IMR-90 (cell line): ENCODE measurements around the gene L1CAM. TPM values are rescaled to one million over a fixed set of nuclear protein-coding genes. Genes with fewer than 3 reads are reported as not detected.

Source experiments
- ATAC-seq: fragments of 200-7000 bp; cut with Tn5 transposase; 2 replicates; pipeline ENCODE4 v1.9.1; 2020; ENCODE audit warnings: low read depth, mild to moderate bottlenecking, moderate library complexity
- BruUV-seq: library from RNA; stranded (reverse); fragments of 400-500 nt; replicated peaks from 2 replicates; lab custom pipeline; 2021; lab: Mats Ljungman, UMichigan
- CTCF ChIA-PET: fragments of 300-600 bp; formaldehyde crosslinking; extraction: SDS; loops from one replicate; lab custom pipeline; 2021; ENCODE audit warnings: antibody characterized with exemption; lab: Yijun Ruan, JAX
- POLR2A ChIA-PET: fragments of 300-600 bp; sonication (Branson Sonifier 250); formaldehyde crosslinking; loops from one replicate; lab custom pipeline; 2022; ENCODE audit warnings: antibody characterized with exemption; ENCODE audit not compliant: unreplicated experiment; lab: Charles Lee
- DNase-seq: peaks from one replicate; pipeline ENCODE4 v3.0.0; 2013
- H2AFZ ChIP-seq: replicated peaks from 2 replicates; pipeline ENCODE3; 2013; ENCODE audit warnings: low read length, mild to moderate bottlenecking; ENCODE audit not compliant: poor library complexity
- H2AK5ac ChIP-seq: 2 replicates; pipeline ENCODE4 v1.6.1; 2013; ENCODE audit warnings: low read depth, low read length, inconsistent platforms
- H2AK9ac ChIP-seq: replicated peaks from 2 replicates; pipeline ENCODE3; 2013; ENCODE audit warnings: mild to moderate bottlenecking, low read depth, low read length, moderate library complexity; ENCODE audit not compliant: poor library complexity
- H2BK120ac ChIP-seq: 2 replicates; pipeline ENCODE4 v1.6.1; 2013; ENCODE audit warnings: low read depth, low read length, inconsistent platforms
- H2BK15ac ChIP-seq: 3 replicates; pipeline ENCODE4 v1.6.1; 2013; ENCODE audit warnings: low read depth, low read length, inconsistent platforms
- H2BK20ac ChIP-seq: 2 replicates; pipeline ENCODE4 v1.6.1; 2013; ENCODE audit warnings: low read depth, mild to moderate bottlenecking, inconsistent platforms, low read length, moderate library complexity
- H2BK5ac ChIP-seq: 2 replicates; pipeline ENCODE4 v1.6.1; 2013; ENCODE audit warnings: mild to moderate bottlenecking, low read depth, low read length, inconsistent platforms; ENCODE audit not compliant: poor library complexity, severe bottlenecking
- H3K14ac ChIP-seq: replicated peaks from 2 replicates; pipeline ENCODE4 v1.6.1; 2013; ENCODE audit warnings: low read depth, low read length, inconsistent platforms
- H3K18ac ChIP-seq: 2 replicates; pipeline ENCODE4 v1.6.1; 2013; ENCODE audit warnings: low read depth, low read length, control low read depth
- H3K23ac ChIP-seq: 2 replicates; pipeline ENCODE4 v1.6.1; 2013; ENCODE audit warnings: low read depth, low read length, inconsistent platforms
- H3K27ac ChIP-seq: 2 replicates; pipeline ENCODE4 v1.5.1; 2013; ENCODE audit warnings: mild to moderate bottlenecking, control low read depth, low read length; ENCODE audit not compliant: insufficient read depth
- H3K27me3 ChIP-seq: 2 replicates; pipeline ENCODE4 v1.6.1; 2013; ENCODE audit warnings: low read length; ENCODE audit not compliant: control insufficient read depth, insufficient read depth
- H3K36me3 ChIP-seq: 2 replicates; pipeline ENCODE4 v1.6.1; 2013; ENCODE audit warnings: low read length, mixed read lengths; ENCODE audit not compliant: control insufficient read depth, insufficient read depth
- H3K4ac ChIP-seq: 2 replicates; pipeline ENCODE4 v1.6.1; 2013; ENCODE audit warnings: low read depth, low read length, inconsistent platforms
- H3K4me1 ChIP-seq: 2 replicates; pipeline ENCODE4 v1.6.1; 2013; ENCODE audit warnings: low read length, mixed read lengths; ENCODE audit not compliant: control insufficient read depth, insufficient read depth
- H3K4me2 ChIP-seq: 2 replicates; pipeline ENCODE4 v1.6.1; 2013; ENCODE audit warnings: low read depth, mild to moderate bottlenecking, control low read depth, low read length, moderate library complexity
- H3K4me3 ChIP-seq: 2 replicates; pipeline ENCODE4 v1.5.1; 2013; ENCODE audit warnings: low read depth, mild to moderate bottlenecking, control low read depth, low read length, moderate library complexity; ENCODE audit not compliant: insufficient read depth
- H3K56ac ChIP-seq: 2 replicates; pipeline ENCODE4 v1.6.1; 2013; ENCODE audit warnings: low read length, inconsistent platforms; ENCODE audit not compliant: insufficient read depth; ENCODE audit errors: extremely low read depth
- H3K79me1 ChIP-seq, 2 experiments: 2 replicates each; pipeline ENCODE4 v1.6.1; 2013; ENCODE audit warnings: low read length in 2 of 2, inconsistent platforms in 1 of 2, low read depth in 1 of 2
- H3K9ac ChIP-seq: 2 replicates; pipeline ENCODE4 v1.6.1; 2013; ENCODE audit warnings: low read depth, low read length, control low read depth
- H3K9me1 ChIP-seq: 2 replicates; pipeline ENCODE4 v1.6.1; 2013; ENCODE audit warnings: low read length, inconsistent platforms; ENCODE audit not compliant: insufficient read depth
- H3K9me3 ChIP-seq: 2 replicates; pipeline ENCODE4 v1.6.1; 2013; ENCODE audit warnings: low read length; ENCODE audit not compliant: control insufficient read depth, insufficient read depth
- H4K20me1 ChIP-seq: 2 replicates; pipeline ENCODE4 v1.6.1; 2013; ENCODE audit warnings: low read length, inconsistent platforms; ENCODE audit not compliant: insufficient read depth
- H4K5ac ChIP-seq: 2 replicates; pipeline ENCODE4 v1.6.1; 2013; ENCODE audit warnings: mild to moderate bottlenecking, low read depth, low read length, control low read depth
- H4K8ac ChIP-seq, 2 experiments: 2 replicates each; pipeline ENCODE4 v1.6.1; 2013; ENCODE audit warnings: low read depth in 2 of 2, low read length in 2 of 2, control low read depth in 1 of 2, inconsistent platforms in 1 of 2
- H4K91ac ChIP-seq: 2 replicates; pipeline ENCODE4 v1.6.1; 2013; ENCODE audit warnings: low read depth, low read length, inconsistent platforms; ENCODE audit not compliant: insufficient read depth
- CHD1 ChIP-seq: IDR thresholded peaks from 2 replicates; pipeline ENCODE4 v1.6.1; 2012; ENCODE audit warnings: low read depth, low read length, improper control_type of control experiment
- ELK1 ChIP-seq: fragments of 150-350 bp; IDR thresholded peaks from 2 replicates; pipeline ENCODE4 v1.6.1; 2016; ENCODE audit warnings: low read depth, mild to moderate bottlenecking, low read length, moderate library complexity, borderline replicate concordance
- FOS ChIP-seq: fragments of 150-350 bp; IDR thresholded peaks from 2 replicates; pipeline ENCODE4 v1.6.1; 2016; ENCODE audit warnings: low read depth, low read length
- MAFK ChIP-seq: IDR thresholded peaks from 2 replicates; pipeline ENCODE4 v1.6.1; 2012; ENCODE audit warnings: low read depth, low read length, improper control_type of control experiment
- MAZ ChIP-seq: IDR thresholded peaks from 2 replicates; pipeline ENCODE4 v1.6.1; 2012; ENCODE audit warnings: low read depth, mild to moderate bottlenecking, low read length, improper control_type of control experiment, moderate library complexity, borderline replicate concordance
- MXI1 ChIP-seq: IDR thresholded peaks from 2 replicates; pipeline ENCODE4 v1.6.1; 2012; ENCODE audit warnings: low read depth, mild to moderate bottlenecking, low read length, moderate library complexity, borderline replicate concordance
- POLR2A ChIP-seq: IDR thresholded peaks from 2 replicates; pipeline ENCODE4 v1.6.1; 2012; ENCODE audit warnings: mild to moderate bottlenecking, low read depth, low read length
- RFX5 ChIP-seq: IDR thresholded peaks from 2 replicates; pipeline ENCODE4 v1.8.0; 2012; ENCODE audit warnings: low read depth, mild to moderate bottlenecking, low read length, moderate library complexity
- SMC3 ChIP-seq: fragments of 150-350 bp; IDR thresholded peaks from 2 replicates; pipeline ENCODE4 v1.6.1; 2016; ENCODE audit warnings: low read depth, mild to moderate bottlenecking, antibody characterized with exemption, low read length, moderate library complexity
- WGBS, 2 experiments: methylation state at CpG; one replicate each; pipeline versions ENCODE4 v1.1.5 to v1.1.7; 2013; ENCODE audit warnings: missing lambda C conversion rate in 2 of 2; ENCODE audit not compliant: insufficient read length in 1 of 2; ENCODE audit errors: extremely low coverage in 2 of 2; 5-methylcytosine and 5-hydroxymethylcytosine counted together
- dilution Hi-C: fragments of 300-500 bp; cut with HindIII; formaldehyde crosslinking; loops from one replicate; pipeline ENCODE4 v1.14.3; 2018; ENCODE audit warnings: low sequenced_read_pairs; ENCODE audit not compliant: unreplicated experiment
- in situ Hi-C: fragments of 300-500 bp; cut with MboI; formaldehyde crosslinking; loops from 3 replicates; pipeline ENCODE4 v1.14.3; 2019; ENCODE audit warnings: low sequenced_read_pairs, inconsistent platforms, mixed read lengths
- intact Hi-C: fragments of 100-400 bp; cut with micrococcal nuclease; formaldehyde crosslinking; loops from 2 replicates; pipeline ENCODE4 v1.10.0; 2022
- polyA plus RNA-seq, 3 experiments: library from polyadenylated mRNA; depleted of rRNA; stranded (reverse); fragments of >200 nt; gene quantifications; 2 replicates each; pipeline ENCODE4 v1.2.3, GENCODE V29; 2012; ENCODE audit warnings: low replicate concordance in 1 of 3
- total RNA-seq: library from RNA; depleted of rRNA; stranded (reverse); fragments of >200 nt; gene quantifications from 2 replicates; pipeline ENCODE4 v1.2.3, GENCODE V29; 2012

Gene L1CAM
- total and polyA plus RNA-seq, 2 of the 4 experiments (the other 2 are of a cell fraction), result 0.36 to 1.9 TPM

GRCh38 chrX:153874085-153874365, 11.9 kb downstream of the L1CAM start:
- BruUV-seq, result no TSS peak
- in situ Hi-C loops, result no loop called here

More at GRCh38 chrX:153874085-153874365, 11.9 kb downstream of the L1CAM start:
- Histone ChIP-seq H2AK5ac (no peak overlapping the region), H3K9me1 (no peaks in the 10 kb centered on the region), H3K4me3 (no peak overlapping the region), H3K9ac (no peak overlapping the region), H3K4ac (no peak overlapping the region), H2BK20ac (no peak overlapping the region), H2BK120ac (no peak overlapping the region), H4K20me1 (no peaks in the 10 kb centered on the region; the same call in 1 of the 2 replicates), H3K18ac (no peak overlapping the region), H4K91ac (no peak overlapping the region), H3K9me3 (peaks cover 3% of the 10 kb centered on the region; the same call in 1 of the 2 replicates), H3K56ac (no peak overlapping the region), H3K27ac (no peak overlapping the region), H3K4me1 (no peaks in the 10 kb centered on the region), H3K36me3 (no peaks in the 10 kb centered on the region), H3K27me3 (peaks cover 25% of the 10 kb centered on the region), H3K14ac (no peak overlapping the region), H2BK15ac (no peak overlapping the region), H2AK9ac (no peak overlapping the region), H4K5ac (no peak overlapping the region), H3K79me1 (no peaks in the 10 kb centered on the region), H2BK5ac (no peak overlapping the region), H2AFZ (no peak overlapping the region), H3K23ac (no peak overlapping the region), H3K4me2 (no peak overlapping the region), H4K8ac (no peak overlapping the region)
- ChIA-PET CTCF (no interaction called here), POLR2A (no interaction called here)
- intact Hi-C loops (no loop called here), dilution Hi-C loops (no loop called here)
- DNase-seq, result no peak
- TF ChIP-seq MXI1, result no peak
- TF ChIP-seq CHD1, result no peak
- no peak for TF ChIP-seq SMC3
- TF ChIP-seq FOS, result no peak
- TF ChIP-seq POLR2A, result no peak
- TF ChIP-seq MAZ, result no peak
- no peak for TF ChIP-seq ELK1
- TF ChIP-seq MAFK, result no peak
- TF ChIP-seq RFX5, result no peak
- no CpG with 5 or more reads among the region's 3 CpGs for WGBS, 2 experiments
- ATAC-seq, result no peak
